ENCODE measurements around the gene KIDINS220. TPM values are rescaled to one million over a fixed set of nuclear protein-coding genes. Genes with fewer than 3 reads are reported as not detected.

The KIDINS220 gene
- total and polyA plus RNA-seq, 2 experiments from 2014 or later = 12.8 to 38.2 TPM

DNA sequence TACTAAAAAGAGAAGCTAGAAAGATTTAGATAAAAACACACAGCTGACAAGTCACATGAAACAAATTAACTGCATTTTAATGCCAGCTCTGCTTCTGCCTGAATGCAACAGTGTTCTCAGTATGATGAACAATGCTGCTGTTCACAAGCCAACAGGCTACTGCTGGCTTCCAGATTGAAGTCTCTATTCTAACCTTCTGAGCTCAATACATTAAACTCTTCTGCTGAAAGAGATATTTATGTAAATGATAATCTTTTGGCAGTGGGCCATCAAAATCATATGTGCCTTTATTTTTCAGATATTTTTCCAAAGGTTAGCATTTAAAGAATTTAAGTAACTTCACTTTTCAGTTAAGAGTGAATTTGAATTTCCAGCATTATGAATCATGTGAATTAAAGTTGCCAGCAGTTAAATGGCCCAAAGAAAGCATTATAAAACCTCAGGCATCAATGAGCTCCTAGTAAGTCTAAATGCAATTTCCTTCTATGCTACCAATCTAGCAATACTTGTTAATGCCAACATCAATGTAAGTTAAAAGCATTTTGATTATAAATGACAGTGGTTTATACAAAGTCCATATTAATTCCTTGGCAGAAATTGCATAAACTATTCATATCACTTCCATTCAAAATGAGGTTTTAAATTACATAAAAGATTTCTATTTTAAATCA lies 83.2 kb downstream of the KIDINS220 start (continued):
- TF ChIP-seq REST (IDR thresholded peaks at IDR 0.05; ENCODE audit: unreplicated experiment) = no peak
- no peak for TF ChIP-seq ZNF331 (CRISPR knock-in tag; IDR thresholded peaks at IDR 0.05; ENCODE audit: low read depth)
- TF ChIP-seq CTCF (conservative IDR thresholded peaks at IDR 0.05; ENCODE audit: low read depth in 2 of 2) = no peak
- no peak for TF ChIP-seq ZNF114 (CRISPR knock-in tag; IDR thresholded peaks at IDR 0.05)
- TF ChIP-seq CREB1 (CRISPR knock-in tag; IDR thresholded peaks at IDR 0.05; ENCODE audit: low read depth) = no peak
- no peak for TF ChIP-seq JUNB (IDR thresholded peaks at IDR 0.05; ENCODE audit: unreplicated experiment)
- TF ChIP-seq STAT1 (IDR thresholded peaks at IDR 0.05; ENCODE audit: unreplicated experiment) = no peak

DNA sequence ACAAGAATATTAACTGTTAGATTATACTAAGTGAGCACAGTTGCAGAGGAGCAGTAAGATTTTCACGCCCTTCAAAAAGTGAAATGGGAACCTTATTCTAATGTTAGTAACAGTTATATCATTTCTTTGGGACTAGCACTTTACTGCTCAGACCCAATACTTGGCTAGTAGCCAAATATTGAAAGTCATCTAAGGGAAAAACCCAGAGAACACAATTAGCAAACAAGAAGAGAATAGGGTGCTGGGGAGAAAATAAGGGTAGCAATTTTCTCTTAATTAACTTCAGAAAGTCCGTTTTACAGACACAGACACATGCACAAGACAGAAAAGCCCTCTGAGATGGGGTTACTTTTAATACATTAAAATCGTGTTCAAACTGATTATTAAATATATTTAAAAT lies 83.8 kb downstream of the KIDINS220 start:
- H3K9me2 ChIP-seq (ENCODE audit: insufficient read depth) = no peaks in the 10 kb centered on the region
- no peak for DNase-seq (ENCODE audit: low spot score)
- H3K36me3 ChIP-seq (ENCODE audit: insufficient read depth) = no peaks in the 10 kb centered on the region
- H3K4me2 ChIP-seq = no peak overlapping the region
- no peak overlapping the region for H3K4me3 ChIP-seq
- Mint-ChIP-seq H3K4me3 (no peak overlapping the region), H3K4me1 (no peaks in the 10 kb centered on the region), H3K27ac (no peak overlapping the region), H3K9me3 (peaks cover 13% of the 10 kb centered on the region), H3K36me3 (ENCODE audit: low read depth) (peaks cover 30% of the 10 kb centered on the region), H3K27me3 (ENCODE audit: insufficient read depth, low read depth, poor library complexity) (peaks cover 2% of the 10 kb centered on the region)
- no peaks in the 10 kb centered on the region for H3K79me2 ChIP-seq (replicated peaks; ENCODE audit: insufficient read depth)
- H3K27ac ChIP-seq (ENCODE audit: low read depth) = no peak overlapping the region
- H3F3A ChIP-seq (replicated peaks; ENCODE audit: low read depth) = no peaks in the 10 kb centered on the region
- TF ChIP-seq CREB1 (CRISPR knock-in tag; IDR thresholded peaks at IDR 0.05; ENCODE audit: low read depth) = no peak
- no peak for TF ChIP-seq CTCF (conservative IDR thresholded peaks at IDR 0.05; ENCODE audit: low read depth in 2 of 2)
- TF ChIP-seq JUNB (IDR thresholded peaks at IDR 0.05; ENCODE audit: unreplicated experiment) = no peak
- no peak for TF ChIP-seq STAT1 (IDR thresholded peaks at IDR 0.05; ENCODE audit: unreplicated experiment)
- TF ChIP-seq ZNF331 (CRISPR knock-in tag; IDR thresholded peaks at IDR 0.05; ENCODE audit: low read depth) = no peak
- no peak for TF ChIP-seq REST (IDR thresholded peaks at IDR 0.05; ENCODE audit: unreplicated experiment)
- H3K4me1 ChIP-seq (ENCODE audit: insufficient read depth) = no peaks in the 10 kb centered on the region
- H3K27me3 ChIP-seq (ENCODE audit: insufficient read depth) = no peaks in the 10 kb centered on the region
- no peak overlapping the region for H2AFZ ChIP-seq
- H4K20me1 ChIP-seq (replicated peaks; ENCODE audit: insufficient read depth) = no peaks in the 10 kb centered on the region; the same call in 1 of the 2 replicates
- ATAC-seq = no peak

Measured in GM23338 (cell line).